GM21825 (cell line): ENCODE data around the gene ALG3.

ENCODE experiments used
- ATAC-seq: cut with Tn5 transposase; IDR thresholded peaks from one replicate; pipeline ENCODE4 v1.9.1; 2021; ENCODE audit warnings: mild to moderate bottlenecking, moderate library complexity; ENCODE audit not compliant: unreplicated experiment

The ALG3 gene

DNA sequence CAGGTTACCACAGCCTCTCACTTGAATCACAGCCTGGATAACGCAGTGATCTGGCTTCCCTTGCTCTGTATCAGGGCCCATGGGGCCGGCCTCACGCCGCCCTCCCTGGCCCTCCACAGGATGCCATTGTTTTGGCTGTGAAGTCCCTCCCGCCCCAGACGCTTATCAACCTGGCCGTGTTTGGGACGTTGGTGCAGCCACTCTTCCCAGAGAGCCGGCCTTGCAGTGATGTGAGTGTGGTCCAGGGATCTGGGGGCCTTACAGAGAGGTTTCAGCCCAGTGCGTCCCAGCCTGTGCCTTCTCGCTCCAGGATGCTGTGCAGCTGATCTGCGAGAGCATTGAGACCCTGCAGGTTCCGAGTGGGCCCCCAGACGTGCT is 12.7 kb downstream of the ALG3 start:
- ATAC-seq: no peak

DNA sequence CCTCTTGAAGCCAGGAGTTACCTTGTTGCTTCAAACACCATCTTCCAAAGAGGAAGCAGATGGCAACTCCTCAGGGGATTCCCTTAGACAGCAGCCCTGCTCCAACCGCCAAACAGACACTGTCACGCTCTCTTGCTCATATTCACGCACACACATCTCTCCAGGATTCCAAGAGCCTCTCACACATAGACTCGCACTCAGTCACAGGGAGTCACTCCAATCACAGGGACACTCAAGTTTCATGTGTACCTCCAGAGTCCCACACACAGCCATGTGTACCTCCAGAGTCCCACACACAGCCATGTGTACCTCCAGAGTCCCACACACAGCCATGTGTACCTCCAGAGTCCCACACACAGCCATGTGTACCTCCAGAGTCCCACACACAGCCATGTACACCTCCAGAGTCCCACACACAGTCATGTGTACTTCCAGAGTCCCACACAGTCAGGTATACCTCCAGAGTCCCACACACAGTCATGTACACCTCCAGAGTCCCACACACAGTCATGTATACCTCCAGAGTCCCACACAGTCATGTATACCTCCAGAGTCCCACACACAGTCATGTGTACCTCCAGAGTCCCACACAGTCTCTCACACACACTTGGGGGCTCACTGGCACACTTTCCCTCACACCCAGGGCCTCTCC is 13.3 kb downstream of the ALG3 start:
- no peak for ATAC-seq

- no peak for ATAC-seq
These were observed 13.9 kb downstream of the ALG3 start for GRCh38 chr3:184234671-184235380.

DNA sequence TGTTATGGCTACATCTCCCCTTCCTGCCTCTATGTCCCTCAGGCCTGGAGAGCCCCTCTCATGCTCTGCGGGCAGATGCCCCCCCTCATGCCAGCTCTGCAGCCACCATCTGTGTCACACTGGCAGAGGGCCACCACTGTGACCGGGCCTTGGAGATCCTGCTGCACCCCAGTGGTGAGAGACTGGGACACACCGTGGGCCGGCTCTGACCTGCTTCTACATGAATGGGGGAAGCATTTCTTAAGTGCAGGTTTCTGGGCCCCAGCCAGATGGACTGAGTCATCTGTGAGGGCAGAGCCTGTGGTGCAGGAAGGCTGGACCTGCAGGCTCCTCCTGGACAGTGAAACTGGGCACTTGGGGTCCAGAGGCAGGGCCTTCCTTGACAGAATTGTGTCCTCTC is 14.5 kb downstream of the ALG3 start:
- ATAC-seq: no peak

DNA sequence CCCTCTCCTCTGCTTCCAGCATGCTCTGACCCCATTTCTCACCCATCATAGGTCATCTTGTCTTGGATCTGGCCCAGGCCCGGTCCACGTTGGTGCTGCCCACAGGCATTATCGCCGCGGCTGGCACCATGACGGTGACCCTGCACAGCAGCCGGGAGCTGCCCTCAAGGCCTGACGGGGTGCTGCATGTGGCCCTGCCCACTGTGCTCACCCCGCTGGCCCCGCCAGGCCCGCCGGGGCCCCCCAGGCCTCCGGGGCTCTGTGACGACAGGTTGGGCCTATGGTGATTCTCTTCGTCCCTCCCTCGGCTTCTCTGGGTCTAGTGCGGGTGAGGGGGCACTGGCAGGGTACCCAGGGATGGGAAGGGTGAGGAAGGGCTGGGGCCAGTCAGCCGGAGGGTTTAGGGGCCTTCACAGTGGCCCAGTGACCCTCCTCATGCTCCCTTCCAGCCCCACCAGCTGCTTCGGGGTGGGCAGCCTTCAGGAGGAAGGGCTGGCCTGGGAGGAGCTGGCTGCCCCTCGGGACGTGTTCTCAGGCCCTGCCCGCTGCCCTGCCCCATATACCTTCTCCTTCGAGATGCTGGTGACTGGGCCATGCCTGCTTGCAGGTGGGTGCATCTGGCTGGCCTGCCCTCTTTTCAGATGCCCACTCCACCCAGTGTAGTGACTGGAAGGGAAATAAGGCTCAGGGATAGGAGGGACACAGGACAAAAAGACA is 15.5 kb downstream of the ALG3 start:
- ATAC-seq: no peak

- ATAC-seq: no peak
These were observed 17.1 kb downstream of the ALG3 start for GRCh38 chr3:184231671-184232070.

DNA sequence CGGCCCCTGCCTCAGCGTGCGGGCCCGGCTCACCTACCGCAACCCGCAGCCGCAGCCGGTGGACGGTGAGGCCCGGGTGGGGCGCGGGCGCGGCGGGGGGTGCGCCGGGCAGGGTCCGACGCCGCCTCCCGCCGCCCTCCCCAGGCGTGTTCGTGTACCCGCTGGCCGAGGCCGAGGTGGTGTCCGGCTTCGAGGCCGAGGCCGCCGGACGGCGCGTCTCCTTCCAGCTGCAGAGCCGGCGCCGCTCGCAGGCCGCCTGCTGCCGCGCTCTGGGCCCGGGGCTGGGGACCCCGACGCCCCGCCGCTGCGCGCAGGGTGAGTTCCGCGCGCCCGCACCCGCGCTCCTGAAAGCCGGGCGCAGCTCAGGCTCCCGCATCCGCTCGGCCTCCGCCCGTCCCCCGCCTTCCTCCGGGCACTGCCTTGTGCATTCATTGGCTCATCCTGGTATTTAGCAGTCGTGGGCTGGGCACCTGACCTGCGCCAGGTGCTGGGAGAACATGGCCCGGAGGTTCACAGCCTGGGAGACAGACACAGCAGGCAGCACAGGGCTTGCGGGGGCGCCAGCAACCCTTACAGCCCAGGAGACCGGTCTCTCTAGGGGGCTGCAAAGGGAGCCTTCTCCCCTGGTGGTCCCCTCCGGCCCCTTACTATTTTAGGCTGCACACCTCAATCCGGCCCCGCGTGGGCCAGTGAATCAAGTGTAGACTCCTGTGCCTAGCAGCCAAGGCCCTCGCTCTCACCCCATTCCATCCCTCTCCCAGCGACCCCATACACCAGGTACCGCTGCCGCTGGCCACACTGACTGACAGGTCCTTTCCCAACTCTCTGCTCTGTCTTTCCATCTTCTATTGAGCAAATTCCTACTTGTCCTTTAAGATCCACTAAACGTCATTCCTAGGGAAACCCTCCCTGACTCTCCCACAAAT is 17.9 kb downstream of the ALG3 start:
- ATAC-seq: no peak

GRCh38 chr3:184230081-184230602 is 18.6 kb downstream of the ALG3 start:
- no peak for ATAC-seq

DNA sequence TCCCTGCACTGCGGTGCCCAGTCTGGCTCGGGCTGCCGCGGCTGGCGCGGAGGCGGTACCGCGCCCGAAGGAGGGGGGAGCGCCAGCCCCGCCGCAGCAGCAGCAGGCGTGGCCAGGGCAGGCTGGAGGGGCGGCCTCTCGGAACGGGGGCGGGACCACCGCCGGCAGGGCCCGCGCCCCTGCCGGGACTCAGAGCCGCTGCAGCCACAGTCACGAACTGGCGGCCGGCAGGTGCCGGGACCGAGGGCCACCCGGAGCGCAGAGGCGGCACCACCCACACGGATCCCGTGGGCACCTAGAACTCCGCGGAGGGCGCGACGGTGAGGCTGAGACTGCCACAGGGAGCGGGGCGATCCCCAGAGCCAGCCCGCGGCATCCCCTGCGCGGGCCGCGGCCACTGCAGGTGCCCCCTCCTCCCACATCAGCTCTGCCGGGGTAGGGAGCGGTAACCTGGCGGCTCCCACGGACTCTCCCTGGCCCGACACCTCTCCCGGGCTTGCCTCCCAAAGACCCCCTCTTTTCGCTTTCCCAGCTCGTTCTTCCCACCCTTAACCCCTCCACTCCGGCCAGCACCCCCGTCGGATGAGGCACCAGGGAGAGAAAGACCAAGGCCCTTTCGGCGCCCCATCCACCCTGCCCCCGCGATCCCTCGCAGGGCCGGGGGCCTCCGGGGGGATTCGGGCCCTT is 19.2 kb downstream of the ALG3 start, which contains the start of gene VWA5B2:
Gene VWA5B2 (plus strand): TSS at position 192 of the 687 bp plus-strand sequence. CDS start 944 bp downstream, outside the sequence.
- ATAC-seq: peak; percentile 70

- ATAC-seq: no peak
These were observed 20.2 kb downstream of the ALG3 start for GRCh38 chr3:184228376-184229137.

- no peak for ATAC-seq
These were observed 21.3 kb downstream of the ALG3 start for GRCh38 chr3:184227481-184227935.

DNA sequence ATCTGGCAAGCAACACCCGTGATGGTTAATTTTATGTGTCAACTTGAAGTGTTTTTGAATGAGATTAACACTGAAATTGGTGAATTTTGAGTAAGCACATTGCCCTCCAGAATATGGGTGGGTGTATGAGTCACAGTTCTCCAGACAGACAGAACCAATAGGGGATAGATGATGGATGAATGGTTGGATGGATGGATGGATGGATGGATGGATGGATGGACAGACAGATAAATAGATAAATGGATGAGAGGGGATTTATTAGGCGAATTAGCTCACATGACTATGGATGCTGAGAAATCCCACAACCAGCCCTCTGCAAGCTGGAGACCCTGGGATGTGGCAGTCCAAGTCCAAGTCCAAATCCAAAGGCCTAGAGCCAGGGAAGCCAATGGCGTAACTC is 24.8 kb downstream of the ALG3 start:
- ATAC-seq: no peak

- ATAC-seq: no peak
These were observed 26.2 kb downstream of the ALG3 start for GRCh38 chr3:184222521-184222920.

- ATAC-seq: no peak
These were observed 29.9 kb downstream of the ALG3 start for GRCh38 chr3:184218814-184219213.

GRCh38 chr3:184211718-184212117 is 37.0 kb downstream of the ALG3 start:
- no peak for ATAC-seq

- ATAC-seq: no peak
These were observed 37.5 kb downstream of the ALG3 start for GRCh38 chr3:184211297-184211696.

DNA sequence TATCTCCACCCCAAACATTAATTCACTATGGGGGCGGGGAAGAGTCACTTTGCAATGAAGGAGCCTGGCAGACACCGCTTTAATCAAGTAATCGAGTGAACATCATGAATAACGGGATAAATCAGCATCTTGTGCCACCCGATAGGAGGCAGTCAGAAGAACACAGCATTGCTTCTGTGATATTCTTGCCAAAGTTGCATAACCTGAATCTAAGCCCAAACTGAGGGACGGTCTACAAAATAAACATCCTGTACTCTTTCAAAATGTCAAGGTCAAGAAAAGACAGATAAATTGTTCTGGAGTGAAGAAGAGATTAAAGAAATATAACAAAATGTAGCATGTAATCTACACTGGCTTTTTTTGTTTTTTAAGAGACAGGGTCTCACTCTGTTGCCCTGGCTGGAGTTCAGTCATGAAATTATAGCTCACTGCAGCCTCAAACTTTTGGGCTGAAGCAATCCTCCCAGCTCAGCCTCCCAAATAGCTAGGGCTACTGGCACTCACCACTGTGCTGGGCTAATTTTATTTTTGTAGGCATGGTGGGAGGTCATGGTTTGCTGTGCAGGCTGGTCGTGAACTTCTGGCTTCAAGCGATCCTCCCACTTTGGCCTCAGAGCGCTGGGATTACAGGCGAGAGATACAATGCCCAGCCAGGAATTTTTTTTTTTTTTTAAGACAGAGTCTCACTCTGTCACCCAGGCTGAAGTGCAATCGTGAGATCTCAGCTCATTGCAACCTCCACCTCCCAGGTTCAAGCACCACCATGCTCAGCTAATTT is 39.4 kb downstream of the ALG3 start:
- ATAC-seq: no peak

DNA sequence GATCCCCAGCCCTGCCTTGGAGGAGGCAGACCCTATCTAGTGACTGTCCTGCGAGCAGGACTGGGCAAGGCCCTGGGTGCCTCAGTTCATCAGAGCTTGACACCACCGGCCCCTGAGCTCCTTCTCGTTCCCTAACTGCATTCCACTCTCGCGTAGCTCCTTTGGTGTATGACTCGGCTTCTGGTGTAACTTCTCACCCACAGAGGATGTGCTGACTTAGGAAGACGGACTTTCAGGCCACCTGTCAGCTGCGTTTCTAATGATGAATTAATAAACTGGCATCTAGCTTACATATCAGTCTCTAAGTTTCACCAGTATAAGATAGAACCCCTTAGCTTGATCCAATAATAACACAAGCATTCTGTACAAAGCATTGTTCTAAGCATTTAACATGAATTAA is 45.2 kb downstream of the ALG3 start:
- no peak for ATAC-seq
